ENCODE measurements around the gene KLF13. TPM values are rescaled to one million over a fixed set of nuclear protein-coding genes. Genes with fewer than 3 reads are reported as not detected.

KLF13 gene
- total RNA-seq, 3 donors from 2014 or later (not counting 1 experiment from before 2014, with no cell fraction given): 277 to 328 (median 300) TPM

DNA sequence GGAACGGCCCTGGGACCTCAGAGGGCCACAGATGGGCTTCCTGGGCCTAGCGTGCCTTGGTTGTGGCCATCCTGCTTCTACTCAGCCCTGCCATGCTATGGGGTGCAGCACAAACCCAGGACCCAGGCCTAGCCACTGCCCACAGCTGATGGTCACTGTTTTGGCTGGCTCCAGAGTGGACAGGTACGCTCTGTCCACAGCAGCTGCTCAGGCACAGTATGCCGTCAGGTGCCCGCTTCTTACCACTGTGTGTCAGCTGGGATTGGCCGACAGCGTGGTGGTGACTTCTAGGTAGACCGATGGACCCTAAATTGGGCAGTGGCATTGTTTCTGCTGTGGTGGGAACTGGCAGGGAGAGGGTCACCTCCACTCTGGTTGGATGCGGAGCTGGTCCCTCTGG, 47.3 kb downstream of the KLF13 start:
- ATAC-seq: no peak
- Mint-ChIP-seq H3K9me3 (peaks cover 0 to 3% of the 10 kb centered on the region in 2 donors), H3K4me3 (no peak overlapping the region), H3K36me3 (peaks cover 12% of the 10 kb centered on the region), H3K27me3 (ENCODE audit: low read depth in 2 of 2) (no peaks in the 10 kb centered on the region), H3K27ac (peak overlapping the region; percentile 22 to 88), H3K4me1 (peaks cover 55 to 92% of the 10 kb centered on the region in 2 donors)
- no peak for DNase-seq
- Histone ChIP-seq H3K4me1 (ENCODE audit: control insufficient read depth, insufficient read depth, low read length) (peaks cover 91% of the 10 kb centered on the region), H3K27ac (ENCODE audit: low read length) (no peak overlapping the region), H3K4me3 (ENCODE audit: low read length) (no peak overlapping the region), H3K27me3 (ENCODE audit: control insufficient read depth, insufficient read depth, low read length) (no peaks in the 10 kb centered on the region), H3K9me3 (ENCODE audit: control insufficient read depth, insufficient read depth, low read length) (no peaks in the 10 kb centered on the region), H3K36me3 (ENCODE audit: control insufficient read depth, insufficient read depth, low read length) (peaks cover 46% of the 10 kb centered on the region)
- TF ChIP-seq, protein P1, sequence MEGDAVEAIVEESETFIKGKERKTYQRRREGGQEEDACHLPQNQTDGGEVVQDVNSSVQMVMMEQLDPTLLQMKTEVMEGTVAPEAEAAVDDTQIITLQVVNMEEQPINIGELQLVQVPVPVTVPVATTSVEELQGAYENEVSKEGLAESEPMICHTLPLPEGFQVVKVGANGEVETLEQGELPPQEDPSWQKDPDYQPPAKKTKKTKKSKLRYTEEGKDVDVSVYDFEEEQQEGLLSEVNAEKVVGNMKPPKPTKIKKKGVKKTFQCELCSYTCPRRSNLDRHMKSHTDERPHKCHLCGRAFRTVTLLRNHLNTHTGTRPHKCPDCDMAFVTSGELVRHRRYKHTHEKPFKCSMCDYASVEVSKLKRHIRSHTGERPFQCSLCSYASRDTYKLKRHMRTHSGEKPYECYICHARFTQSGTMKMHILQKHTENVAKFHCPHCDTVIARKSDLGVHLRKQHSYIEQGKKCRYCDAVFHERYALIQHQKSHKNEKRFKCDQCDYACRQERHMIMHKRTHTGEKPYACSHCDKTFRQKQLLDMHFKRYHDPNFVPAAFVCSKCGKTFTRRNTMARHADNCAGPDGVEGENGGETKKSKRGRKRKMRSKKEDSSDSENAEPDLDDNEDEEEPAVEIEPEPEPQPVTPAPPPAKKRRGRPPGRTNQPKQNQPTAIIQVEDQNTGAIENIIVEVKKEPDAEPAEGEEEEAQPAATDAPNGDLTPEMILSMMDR (IDR thresholded peaks at IDR 0.05): no peak
- intact Hi-C loops (cut with micrococcal nuclease): no loop called here
- WGBS (ENCODE audit: insufficient coverage): 95% methylated on average over 9 of the region's 9 CpGs

DNA sequence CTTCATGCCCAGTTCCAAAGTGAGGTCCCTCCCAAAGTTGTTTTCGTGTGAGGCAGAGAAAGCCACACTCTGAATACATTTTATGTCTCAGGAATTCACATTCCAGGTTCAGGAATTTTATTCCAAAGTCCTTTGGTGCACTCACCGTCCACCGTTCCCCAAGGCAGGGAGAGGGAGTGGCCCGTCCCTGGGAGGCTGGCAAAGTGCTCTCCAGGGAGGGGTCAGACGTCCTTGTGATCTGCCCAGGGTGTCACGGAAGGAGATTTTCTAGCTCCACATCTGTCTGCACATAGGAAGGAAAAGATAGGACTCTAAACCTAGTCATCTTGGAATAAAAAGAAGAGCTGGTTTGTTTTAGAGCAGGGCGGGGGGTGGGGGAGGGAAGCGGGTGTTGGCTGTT, 47.9 kb downstream of the KLF13 start:
- Mint-ChIP-seq H3K9me3 (peaks cover 0 to 3% of the 10 kb centered on the region in 2 donors), H3K4me3 (no peak overlapping the region), H3K27ac (peak overlapping the region; percentile 22 to 88), H3K27me3 (ENCODE audit: low read depth in 2 of 2) (no peaks in the 10 kb centered on the region), H3K4me1 (peaks cover 55 to 92% of the 10 kb centered on the region in 2 donors), H3K36me3 (peaks cover 6% of the 10 kb centered on the region)
- 96% methylated on average over 8 of the region's 8 CpGs for WGBS (ENCODE audit: insufficient coverage)
- no peak overlapping the region for H3K4me3 ChIP-seq (ENCODE audit: low read length)
- H3K36me3 ChIP-seq (ENCODE audit: control insufficient read depth, insufficient read depth, low read length): peaks cover 49% of the 10 kb centered on the region
- peaks cover 91% of the 10 kb centered on the region for H3K4me1 ChIP-seq (ENCODE audit: control insufficient read depth, insufficient read depth, low read length)
- no peaks in the 10 kb centered on the region for H3K9me3 ChIP-seq (ENCODE audit: control insufficient read depth, insufficient read depth, low read length)
- no peak for DNase-seq
- TF ChIP-seq, protein P1 (IDR thresholded peaks at IDR 0.05): no peak
- ATAC-seq: no peak
- intact Hi-C loops (cut with micrococcal nuclease): no loop called here
- no peaks in the 10 kb centered on the region for H3K27me3 ChIP-seq (ENCODE audit: control insufficient read depth, insufficient read depth, low read length)
- no peak overlapping the region for H3K27ac ChIP-seq (ENCODE audit: low read length)

DNA sequence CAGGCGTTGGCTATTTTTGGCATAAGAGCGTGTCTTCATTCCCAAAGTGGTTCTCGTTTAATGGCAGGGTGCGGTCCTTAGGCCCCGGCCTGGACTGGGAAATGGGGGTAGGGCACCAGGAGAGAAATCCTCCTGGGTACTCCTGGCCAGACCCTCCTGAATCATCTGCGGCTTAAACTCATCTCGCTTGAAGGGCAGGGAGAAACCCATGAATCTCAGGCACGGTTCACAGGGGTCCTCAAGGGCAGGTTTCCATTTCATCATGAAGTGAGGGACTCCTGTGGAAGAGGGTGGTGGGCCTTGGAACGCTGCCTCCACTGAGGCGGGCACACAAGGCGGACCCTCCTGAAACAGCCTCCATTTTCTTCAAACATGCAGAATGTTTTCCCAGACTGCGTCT, 48.4 kb downstream of the KLF13 start:
- 95% methylated on average over 12 of the region's 12 CpGs for WGBS (ENCODE audit: insufficient coverage)
- no peaks in the 10 kb centered on the region for H3K27me3 Mint-ChIP-seq (ENCODE audit: low read depth in 2 of 2)
- H3K27ac Mint-ChIP-seq: peak overlapping the region in 1 of 2 donors; percentile 88
- no peaks in the 10 kb centered on the region for H3K9me3 ChIP-seq (ENCODE audit: control insufficient read depth, insufficient read depth, low read length)
- peaks cover 89% of the 10 kb centered on the region for H3K4me1 ChIP-seq (ENCODE audit: control insufficient read depth, insufficient read depth, low read length)
- no peak overlapping the region for H3K4me3 Mint-ChIP-seq
- peaks cover 55 to 90% of the 10 kb centered on the region in 2 donors for H3K4me1 Mint-ChIP-seq
- TF ChIP-seq, protein P1 (IDR thresholded peaks at IDR 0.05): no peak
- ATAC-seq: no peak
- no peak overlapping the region for H3K27ac ChIP-seq (ENCODE audit: low read length)
- DNase-seq: no peak
- no peaks in the 10 kb centered on the region for H3K27me3 ChIP-seq (ENCODE audit: control insufficient read depth, insufficient read depth, low read length)
- no peak overlapping the region for H3K4me3 ChIP-seq (ENCODE audit: low read length)
- intact Hi-C loops (cut with micrococcal nuclease): no loop called here
- peaks cover 53% of the 10 kb centered on the region for H3K36me3 ChIP-seq (ENCODE audit: control insufficient read depth, insufficient read depth, low read length)
- H3K9me3 Mint-ChIP-seq: no peaks in the 10 kb centered on the region
- H3K36me3 Mint-ChIP-seq: peaks cover 1% of the 10 kb centered on the region

DNA sequence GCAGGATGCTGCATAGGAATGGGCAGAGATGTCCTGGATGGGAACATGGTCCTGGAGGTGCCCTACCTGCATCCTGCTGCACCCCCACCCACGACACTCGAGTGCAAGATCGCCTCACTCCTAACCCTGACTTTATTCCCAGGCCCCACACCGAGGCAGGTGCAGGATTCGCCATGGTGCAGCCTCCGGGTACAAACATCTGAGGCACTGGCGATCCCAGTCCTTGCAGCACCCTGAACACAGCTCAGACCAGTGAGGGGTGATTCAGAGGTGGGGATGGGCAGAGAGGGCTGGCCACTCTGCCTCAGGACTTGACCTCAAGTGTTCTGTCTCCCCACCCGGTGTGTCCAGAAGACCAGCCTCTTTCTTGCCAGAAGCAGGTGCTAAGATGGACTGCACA, 49.1 kb downstream of the KLF13 start:
- H3K4me1 Mint-ChIP-seq: peaks cover 47 to 83% of the 10 kb centered on the region in 2 donors
- no peak for ATAC-seq
- WGBS (ENCODE audit: insufficient coverage): 93% methylated on average over 8 of the region's 8 CpGs

More for the DNA sequence above, 49.1 kb downstream of the KLF13 start:
- DNase-seq: no peak
- intact Hi-C loops (cut with micrococcal nuclease): no loop called here
- peaks cover 61% of the 10 kb centered on the region for H3K36me3 ChIP-seq (ENCODE audit: control insufficient read depth, insufficient read depth, low read length)
- TF ChIP-seq, protein P1 (IDR thresholded peaks at IDR 0.05): no peak
- Mint-ChIP-seq H3K36me3 (no peaks in the 10 kb centered on the region), H3K4me3 (no peak overlapping the region), H3K27me3 (ENCODE audit: low read depth in 2 of 2) (no peaks in the 10 kb centered on the region), H3K9me3 (no peaks in the 10 kb centered on the region), H3K27ac (peak overlapping the region; percentile 68 to 88)
- no peak overlapping the region for H3K27ac ChIP-seq (ENCODE audit: low read length)
- H3K9me3 ChIP-seq (ENCODE audit: control insufficient read depth, insufficient read depth, low read length): no peaks in the 10 kb centered on the region
- H3K4me1 ChIP-seq (ENCODE audit: control insufficient read depth, insufficient read depth, low read length): peaks cover 81% of the 10 kb centered on the region
- H3K27me3 ChIP-seq (ENCODE audit: control insufficient read depth, insufficient read depth, low read length): no peaks in the 10 kb centered on the region
- H3K4me3 ChIP-seq (ENCODE audit: low read length): no peak overlapping the region

Data from natural killer cell (primary cell).